SK-N-SH treated with all-trans-retinoic acid at 6 μM for 48 hours (cell line): ENCODE measurements around the gene WHRN.

Experiments used
- ATAC-seq: fragments of 200-7000 bp; cut with Tn5 transposase; 3 replicates; pipeline ENCODE4 v1.9.1; 2020; ENCODE audit warnings: mild to moderate bottlenecking, moderate library complexity
- ARNTL ChIP-seq: fragments of 450-650 bp; formaldehyde crosslinking; IDR thresholded peaks from 2 replicates; pipeline ENCODE4 v1.5.0; 2020; ENCODE audit warnings: low read depth, mild to moderate bottlenecking, moderate library complexity, borderline replicate concordance
- BACH2 ChIP-seq: fragments of 250-450 bp; sonication (Bioruptor Pico); IDR thresholded peaks from 2 replicates; pipeline ENCODE4 v1.9.0; 2021; ENCODE audit warnings: mild to moderate bottlenecking, borderline replicate concordance
- CREB5 ChIP-seq: fragments of 250-450 bp; sonication (Bioruptor Pico); IDR thresholded peaks from 2 replicates; pipeline ENCODE4 v1.5.1; 2020; ENCODE audit warnings: low read depth, mild to moderate bottlenecking, moderate library complexity
- CSDC2 ChIP-seq: fragments of 250-450 bp; sonication (Bioruptor Pico); IDR thresholded peaks from 2 replicates; pipeline ENCODE4 v1.5.0; 2020; ENCODE audit warnings: mild to moderate bottlenecking, moderate library complexity
- ESRRG ChIP-seq: fragments of 250-450 bp; sonication (Bioruptor Pico); IDR thresholded peaks from 2 replicates; pipeline ENCODE4 v1.6.1; 2021; ENCODE audit warnings: mild to moderate bottlenecking
- GLIS3 ChIP-seq: fragments of 250-450 bp; sonication (Bioruptor Pico); IDR thresholded peaks from 2 replicates; pipeline ENCODE4 v1.5.0; 2020; ENCODE audit warnings: mild to moderate bottlenecking, moderate library complexity
- ISL1 ChIP-seq: fragments of 250-450 bp; sonication (Bioruptor Pico); IDR thresholded peaks from 2 replicates; pipeline ENCODE4 v2.1.2; 2022; ENCODE audit warnings: mild to moderate bottlenecking, moderate library complexity
- OSR1 ChIP-seq: fragments of 250-450 bp; sonication (Bioruptor Pico); IDR thresholded peaks from 2 replicates; pipeline ENCODE4 v1.8.0; 2022; ENCODE audit warnings: moderate library complexity, mild to moderate bottlenecking, inconsistent platforms
- PPARA ChIP-seq: fragments of 250-450 bp; sonication (Bioruptor Pico); IDR thresholded peaks from 2 replicates; pipeline ENCODE4 v1.5.0; 2020; ENCODE audit warnings: mild to moderate bottlenecking, borderline replicate concordance
- RARB ChIP-seq: fragments of 250-450 bp; sonication (Bioruptor Pico); IDR thresholded peaks from 2 replicates; pipeline ENCODE4 v1.8.0; 2021; ENCODE audit warnings: mild to moderate bottlenecking, moderate library complexity
- SNAI2 ChIP-seq: fragments of 250-450 bp; sonication (Bioruptor Pico); IDR thresholded peaks from 2 replicates; pipeline ENCODE4 v1.5.0; 2020; ENCODE audit warnings: mild to moderate bottlenecking, moderate library complexity
- TCF4 ChIP-seq: fragments of 250-450 bp; sonication (Bioruptor Pico); IDR thresholded peaks from 2 replicates; pipeline ENCODE4 v1.8.0; 2021; ENCODE audit warnings: mild to moderate bottlenecking, moderate library complexity, borderline replicate concordance
- TOX ChIP-seq: fragments of 250-450 bp; sonication (Bioruptor Pico); IDR thresholded peaks from 2 replicates; pipeline ENCODE4 v1.8.0; 2021; ENCODE audit warnings: mild to moderate bottlenecking, moderate library complexity, borderline replicate concordance
- ZC3H10 ChIP-seq: fragments of 250-450 bp; sonication (Bioruptor Pico); IDR thresholded peaks from 2 replicates; pipeline ENCODE4 v1.5.1; 2021; ENCODE audit warnings: mild to moderate bottlenecking, moderate library complexity
- ZFP3 ChIP-seq: fragments of 250-450 bp; sonication (Bioruptor Pico); IDR thresholded peaks from 2 replicates; pipeline ENCODE4 v1.5.0; 2020; ENCODE audit warnings: mild to moderate bottlenecking, moderate library complexity
- ZFP30 ChIP-seq: fragments of 450-650 bp; formaldehyde crosslinking; IDR thresholded peaks from 2 replicates; pipeline ENCODE4 v1.5.0; 2022; ENCODE audit warnings: mild to moderate bottlenecking, moderate library complexity
- ZNF70 ChIP-seq: fragments of 450-650 bp; formaldehyde crosslinking; IDR thresholded peaks from 2 replicates; pipeline ENCODE4 v1.5.0; 2020; ENCODE audit warnings: mild to moderate bottlenecking, moderate library complexity
- ZNF8 ChIP-seq: fragments of 450-650 bp; formaldehyde crosslinking; IDR thresholded peaks from 2 replicates; pipeline ENCODE4 v1.5.0; 2020; ENCODE audit warnings: mild to moderate bottlenecking, moderate library complexity
- TF ChIP-seq, protein P1 (sequence below): fragments of 250-450 bp; sonication (Bioruptor Pico); IDR thresholded peaks from 2 replicates; pipeline ENCODE4 v1.5.1; 2021; ENCODE audit warnings: mild to moderate bottlenecking, moderate library complexity
- TF ChIP-seq, protein P2 (sequence below): fragments of 250-450 bp; sonication (Bioruptor Pico); IDR thresholded peaks from 2 replicates; pipeline ENCODE4 v1.8.0; 2020; ENCODE audit warnings: mild to moderate bottlenecking, moderate library complexity, borderline replicate concordance

Gene WHRN

GRCh38 chr9:114522847-114523246 lies 17.6 kb upstream of the WHRN start:
- ATAC-seq = no peak
- TF ChIP-seq TCF4 (no peak), CSDC2 (CRISPR knock-in tag) (no peak), ESRRG (CRISPR knock-in tag) (no peak), ZFP3 (CRISPR knock-in tag) (no peak), TOX (CRISPR knock-in tag) (no peak), ARNTL (CRISPR knock-in tag) (no peak), ZC3H10 (CRISPR knock-in tag) (no peak), SNAI2 (no peak), ZNF8 (CRISPR knock-in tag) (no peak), OSR1 (no peak), ZNF70 (CRISPR knock-in tag) (no peak), ZFP30 (CRISPR knock-in tag) (no peak)
- TF ChIP-seq, protein P1, sequence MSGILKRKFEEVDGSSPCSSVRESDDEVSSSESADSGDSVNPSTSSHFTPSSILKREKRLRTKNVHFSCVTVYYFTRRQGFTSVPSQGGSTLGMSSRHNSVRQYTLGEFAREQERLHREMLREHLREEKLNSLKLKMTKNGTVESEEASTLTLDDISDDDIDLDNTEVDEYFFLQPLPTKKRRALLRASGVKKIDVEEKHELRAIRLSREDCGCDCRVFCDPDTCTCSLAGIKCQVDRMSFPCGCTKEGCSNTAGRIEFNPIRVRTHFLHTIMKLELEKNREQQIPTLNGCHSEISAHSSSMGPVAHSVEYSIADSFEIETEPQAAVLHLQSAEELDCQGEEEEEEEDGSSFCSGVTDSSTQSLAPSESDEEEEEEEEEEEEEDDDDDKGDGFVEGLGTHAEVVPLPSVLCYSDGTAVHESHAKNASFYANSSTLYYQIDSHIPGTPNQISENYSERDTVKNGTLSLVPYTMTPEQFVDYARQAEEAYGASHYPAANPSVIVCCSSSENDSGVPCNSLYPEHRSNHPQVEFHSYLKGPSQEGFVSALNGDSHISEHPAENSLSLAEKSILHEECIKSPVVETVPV (CRISPR knock-in tag) = no peak
- TF ChIP-seq, protein P2, sequence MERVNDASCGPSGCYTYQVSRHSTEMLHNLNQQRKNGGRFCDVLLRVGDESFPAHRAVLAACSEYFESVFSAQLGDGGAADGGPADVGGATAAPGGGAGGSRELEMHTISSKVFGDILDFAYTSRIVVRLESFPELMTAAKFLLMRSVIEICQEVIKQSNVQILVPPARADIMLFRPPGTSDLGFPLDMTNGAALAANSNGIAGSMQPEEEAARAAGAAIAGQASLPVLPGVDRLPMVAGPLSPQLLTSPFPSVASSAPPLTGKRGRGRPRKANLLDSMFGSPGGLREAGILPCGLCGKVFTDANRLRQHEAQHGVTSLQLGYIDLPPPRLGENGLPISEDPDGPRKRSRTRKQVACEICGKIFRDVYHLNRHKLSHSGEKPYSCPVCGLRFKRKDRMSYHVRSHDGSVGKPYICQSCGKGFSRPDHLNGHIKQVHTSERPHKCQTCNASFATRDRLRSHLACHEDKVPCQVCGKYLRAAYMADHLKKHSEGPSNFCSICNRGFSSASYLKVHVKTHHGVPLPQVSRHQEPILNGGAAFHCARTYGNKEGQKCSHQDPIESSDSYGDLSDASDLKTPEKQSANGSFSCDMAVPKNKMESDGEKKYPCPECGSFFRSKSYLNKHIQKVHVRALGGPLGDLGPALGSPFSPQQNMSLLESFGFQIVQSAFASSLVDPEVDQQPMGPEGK (CRISPR knock-in tag) = no peak

- ATAC-seq = no peak
- TF ChIP-seq GLIS3 (CRISPR knock-in tag) = no peak
Observed at GRCh38 chr9:114522286-114522685, 17.0 kb upstream of the WHRN start.

- ATAC-seq = no peak
- TF ChIP-seq, protein P1 (CRISPR knock-in tag) = no peak
- TF ChIP-seq ESRRG (CRISPR knock-in tag) = no peak
- TF ChIP-seq ZNF70 (CRISPR knock-in tag) = no peak
- no peak for TF ChIP-seq PPARA (CRISPR knock-in tag)
- no peak for TF ChIP-seq ZFP30 (CRISPR knock-in tag)
- no peak for TF ChIP-seq ARNTL (CRISPR knock-in tag)
- no peak for TF ChIP-seq CREB5 (CRISPR knock-in tag)
- TF ChIP-seq ZFP3 (CRISPR knock-in tag) = no peak
- TF ChIP-seq ZC3H10 (CRISPR knock-in tag) = no peak
- no peak for TF ChIP-seq SNAI2
- TF ChIP-seq GLIS3 (CRISPR knock-in tag) = no peak
- TF ChIP-seq RARB (CRISPR knock-in tag) = no peak
- no peak for TF ChIP-seq ISL1 (CRISPR knock-in tag)
- no peak for TF ChIP-seq CSDC2 (CRISPR knock-in tag)
Observed at GRCh38 chr9:114521846-114522245, 16.6 kb upstream of the WHRN start.

DNA sequence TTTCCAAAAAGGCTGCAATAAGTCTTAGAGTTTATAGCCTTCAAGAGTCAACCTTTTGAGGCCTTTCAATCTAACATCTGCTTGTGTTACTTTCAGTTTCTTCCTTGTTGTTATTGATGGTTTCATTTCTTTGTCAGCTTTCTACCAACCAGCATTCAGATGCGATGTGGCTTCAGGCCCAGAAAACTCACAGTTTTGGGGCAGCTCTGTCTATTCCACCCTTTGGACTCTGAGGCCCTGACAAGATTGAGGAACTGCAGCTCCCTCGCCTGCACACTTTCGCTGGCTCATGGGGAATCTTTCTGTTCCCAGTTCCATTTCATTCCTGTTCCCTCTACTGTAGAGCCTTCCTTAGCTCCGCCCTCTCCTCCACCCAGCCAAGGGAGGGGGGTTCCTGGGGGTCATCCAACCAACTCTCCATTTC lies 13.3 kb upstream of the WHRN start:
- TF ChIP-seq, protein P2 (CRISPR knock-in tag) = no peak
- TF ChIP-seq BACH2 (CRISPR knock-in tag) (no peak), TCF4 (no peak), ZNF70 (CRISPR knock-in tag) (no peak)
- ATAC-seq = no peak; the same call in 2 of the 3 replicates
